Common myeloid progenitor, CD34-positive (primary cell): ENCODE measurements around the gene LSAMP.

Source experiments
- CTCF ChIA-PET: fragments of 350-600 bp; sonication (Branson Sonifier 250); formaldehyde crosslinking; loops from one replicate; lab custom pipeline; 2021; ENCODE audit warnings: antibody characterized with exemption; lab: Charles Lee
- POLR2A ChIA-PET: fragments of 350-600 bp; sonication (Branson Sonifier 250); formaldehyde crosslinking; loops from one replicate; lab custom pipeline; 2021; ENCODE audit warnings: antibody characterized with exemption; lab: Charles Lee
- DNase-seq, 3 donors: peaks; one replicate each; pipeline versions ENCODE4 v3.0.0 to v3.0.0-alpha.2; 2013
- H3K27ac ChIP-seq, 2 experiments: 1 replicate in 1 of 2; 2 replicates in 1 of 2; pipeline ENCODE4 v1.7.0; 2013; ENCODE audit warnings: inconsistent platforms in 2 of 2, low read length in 2 of 2, mild to moderate bottlenecking in 2 of 2, low read depth in 1 of 2, moderate library complexity in 1 of 2; ENCODE audit not compliant: severe bottlenecking in 2 of 2, insufficient read depth in 1 of 2, poor library complexity in 1 of 2
- H3K27me3 ChIP-seq, 5 experiments: replicated peaks in 2 of 5; 1 replicate in 3 of 5; 2 replicates in 2 of 5; pipeline versions ENCODE4 v1.6.1 to v1.7.0; 2013; ENCODE audit warnings: low read length in 4 of 5, mild to moderate bottlenecking in 2 of 5, moderate library complexity in 2 of 5, inconsistent platforms in 1 of 5; ENCODE audit not compliant: insufficient read depth in 5 of 5, control insufficient read depth in 4 of 5
- H3K36me3 ChIP-seq, 4 experiments: 1 replicate in 2 of 4; 2 replicates in 2 of 4; pipeline versions ENCODE4 v1.6.1 to v1.7.0; 2013; ENCODE audit warnings: low read length in 3 of 4, control low read depth in 1 of 4, mild to moderate bottlenecking in 1 of 4; ENCODE audit not compliant: control insufficient read depth in 4 of 4, insufficient read depth in 4 of 4
- H3K4me1 ChIP-seq, 4 experiments: 1 replicate in 3 of 4; 2 replicates in 1 of 4; pipeline versions ENCODE4 v1.6.1 to v1.7.1; 2013; ENCODE audit warnings: low read length in 3 of 4, mild to moderate bottlenecking in 3 of 4, control low read depth in 1 of 4, inconsistent platforms in 1 of 4, moderate library complexity in 1 of 4; ENCODE audit not compliant: control insufficient read depth in 4 of 4, insufficient read depth in 4 of 4; ENCODE audit errors: control extremely low read depth in 1 of 4
- H3K4me3 ChIP-seq, 7 experiments: 1 replicate in 4 of 7; 2 replicates in 3 of 7; pipeline versions ENCODE4 v1.5.1 to v1.7.0; 2013; ENCODE audit warnings: mild to moderate bottlenecking in 7 of 7, low read length in 6 of 7, moderate library complexity in 6 of 7, inconsistent platforms in 2 of 7, low read depth in 2 of 7, control low read depth in 1 of 7; ENCODE audit not compliant: insufficient read depth in 4 of 7, control insufficient read depth in 1 of 7; ENCODE audit errors: extremely low read depth in 1 of 7
- H3K9me3 ChIP-seq, 5 experiments: 1 replicate in 4 of 5; 2 replicates in 1 of 5; pipeline versions ENCODE4 v1.6.1 to v1.7.1; 2013; ENCODE audit warnings: low read length in 4 of 5, mild to moderate bottlenecking in 2 of 5, inconsistent platforms in 1 of 5, low read depth in 1 of 5, moderate library complexity in 1 of 5; ENCODE audit not compliant: control insufficient read depth in 4 of 5, insufficient read depth in 2 of 5; ENCODE audit errors: control extremely low read depth in 1 of 5
- WGBS: methylation state at CpG from one replicate; pipeline ENCODE4 v1.1.5; 2013; ENCODE audit not compliant: insufficient coverage; 5-methylcytosine and 5-hydroxymethylcytosine counted together

Gene LSAMP

DNA sequence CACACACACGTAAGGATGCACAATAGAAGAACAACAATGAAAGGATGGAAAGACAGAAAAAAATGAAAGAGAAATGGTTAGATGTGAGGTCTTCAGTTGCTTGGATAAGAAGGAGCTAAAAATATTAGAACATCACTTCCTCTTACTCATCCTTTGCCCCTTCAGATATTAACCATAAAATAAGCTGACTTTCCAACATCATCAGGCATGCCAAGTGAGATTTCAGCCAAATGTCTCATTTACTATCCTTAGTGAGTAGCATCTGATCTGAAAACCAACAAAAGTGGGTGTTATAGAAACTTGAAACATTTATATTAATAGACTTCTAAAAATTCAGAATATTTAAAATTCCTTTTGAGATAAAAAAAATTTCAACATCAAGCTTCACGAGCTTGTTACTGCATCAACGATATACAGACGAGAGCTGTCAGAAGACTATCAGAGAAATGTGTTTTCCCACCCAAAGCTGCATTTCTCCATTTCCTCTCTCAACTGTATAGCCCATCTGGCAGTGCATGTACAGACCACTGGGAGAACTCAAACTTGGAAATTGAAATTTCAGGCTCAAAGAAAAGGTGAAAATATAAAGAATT is 25.4 kb upstream of the LSAMP start:
- no peak overlapping the region for H3K4me3 ChIP-seq
- H3K4me1 ChIP-seq: no peaks in the 10 kb centered on the region
- WGBS: 84% methylated on average over 3 of the region's 4 CpGs
- H3K27ac ChIP-seq: no peak overlapping the region
- H3K27me3 ChIP-seq: no peaks in the 10 kb centered on the region
- H3K9me3 ChIP-seq: no peaks in the 10 kb centered on the region
- POLR2A ChIA-PET: no interaction called here
- no peak for DNase-seq
- CTCF ChIA-PET: no interaction called here
- no peaks in the 10 kb centered on the region for H3K36me3 ChIP-seq

DNA sequence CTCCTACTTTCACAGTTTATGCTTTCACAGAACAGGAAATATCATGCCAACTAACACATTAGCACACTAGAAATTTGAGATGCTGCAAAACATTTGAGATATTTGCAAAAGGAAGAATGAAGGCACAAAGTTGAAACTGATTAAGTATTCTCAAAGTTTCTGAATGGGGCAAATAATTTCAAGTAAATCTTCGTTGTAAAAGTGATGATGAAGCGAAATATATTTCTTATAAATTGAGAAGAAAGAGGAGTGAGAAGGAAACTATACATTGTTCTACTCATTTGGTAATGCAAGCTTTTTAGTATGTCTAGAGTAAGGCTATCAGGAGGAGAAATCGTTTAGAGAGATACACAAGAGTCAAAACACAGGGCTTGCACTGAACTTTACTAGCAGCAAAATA is 24.3 kb upstream of the LSAMP start:
- H3K27me3 ChIP-seq: no peaks in the 10 kb centered on the region
- no peak overlapping the region for H3K27ac ChIP-seq
- H3K4me1 ChIP-seq: no peaks in the 10 kb centered on the region
- no peak for DNase-seq
- no peak overlapping the region for H3K4me3 ChIP-seq
- no peaks in the 10 kb centered on the region for H3K36me3 ChIP-seq
- 100% methylated on average over 2 of the region's 3 CpGs for WGBS
- ChIA-PET POLR2A (no interaction called here), CTCF (no interaction called here)
- no peaks in the 10 kb centered on the region for H3K9me3 ChIP-seq

DNA sequence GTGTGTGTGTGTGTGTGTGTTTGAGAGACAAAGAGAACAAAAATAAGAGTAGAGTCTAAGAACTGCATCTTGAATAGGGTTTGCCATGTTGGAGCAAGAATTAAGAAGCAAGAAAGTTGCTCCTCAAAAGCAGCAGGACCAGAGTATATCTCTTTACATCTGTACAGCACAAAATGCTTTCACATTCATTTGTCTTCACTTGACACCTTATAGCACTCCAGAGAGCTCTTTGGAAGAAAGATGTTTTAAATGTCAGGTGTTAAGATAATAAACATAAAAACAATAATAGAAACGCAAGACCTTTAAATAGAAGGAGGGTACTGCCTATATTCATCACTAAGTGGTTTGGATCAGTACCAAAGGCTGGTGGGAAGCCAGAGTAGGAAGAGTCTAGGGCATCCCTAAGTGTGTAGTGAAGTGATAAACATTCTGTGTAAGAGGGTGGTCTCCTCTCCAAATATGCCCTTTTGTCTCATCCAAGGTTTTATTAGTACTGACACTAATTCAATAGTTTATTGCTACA is 19.1 kb upstream of the LSAMP start:
- DNase-seq: no peak
- ChIA-PET CTCF (no interaction called here), POLR2A (no interaction called here)
- Histone ChIP-seq H3K9me3 (no peaks in the 10 kb centered on the region), H3K27me3 (no peaks in the 10 kb centered on the region), H3K27ac (no peak overlapping the region), H3K4me1 (no peaks in the 10 kb centered on the region), H3K36me3 (no peaks in the 10 kb centered on the region), H3K4me3 (no peak overlapping the region)
- no CpG with 5 or more reads among the region's 1 CpG for WGBS

DNA sequence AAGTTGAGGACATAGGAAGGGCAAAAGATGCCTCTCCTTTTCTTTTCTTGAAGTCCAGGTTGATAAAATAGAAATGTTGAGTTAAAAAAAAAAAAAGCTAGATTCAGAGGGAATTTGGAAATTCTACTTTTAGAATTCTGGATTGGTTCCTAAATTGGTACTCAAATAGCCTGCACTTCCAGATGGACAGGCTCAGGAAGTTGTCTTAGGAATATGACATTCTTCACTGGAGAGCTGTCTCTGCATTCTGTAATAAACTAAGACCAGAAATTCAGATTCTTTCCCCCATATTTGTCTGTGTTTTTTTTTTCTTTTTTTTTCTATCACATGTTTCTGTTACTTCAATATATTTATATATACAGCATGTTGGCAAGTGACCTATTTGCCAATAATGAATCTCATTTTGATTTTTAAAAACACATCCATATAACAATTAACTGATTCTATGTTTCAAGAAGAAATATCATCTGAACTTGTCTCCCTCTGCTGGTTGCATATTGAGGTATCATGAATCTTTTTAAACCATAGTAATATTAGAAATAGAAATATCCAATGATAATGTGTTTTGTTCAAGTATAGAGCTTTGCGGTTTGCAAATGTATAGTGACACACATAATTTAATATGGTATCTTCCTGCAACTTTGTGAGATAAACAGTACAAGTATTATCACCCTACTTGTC is 8.5 kb upstream of the LSAMP start:
- Histone ChIP-seq H3K36me3 (no peaks in the 10 kb centered on the region), H3K4me3 (no peak overlapping the region), H3K27me3 (peaks cover 0 to 2% (median 0%) of the 10 kb centered on the region in 5 experiments), H3K27ac (no peak overlapping the region), H3K9me3 (no peaks in the 10 kb centered on the region), H3K4me1 (no peaks in the 10 kb centered on the region)
- no CpG with 5 or more reads among the region's 1 CpG for WGBS
- no peak for DNase-seq
- CTCF ChIA-PET: interaction anchor here (0.6 kb wide), 1 partner anchor 1047 kb away, joined by 3 read pairs; no protein-coding TSS in a partner anchor
- POLR2A ChIA-PET: no interaction called here

DNA sequence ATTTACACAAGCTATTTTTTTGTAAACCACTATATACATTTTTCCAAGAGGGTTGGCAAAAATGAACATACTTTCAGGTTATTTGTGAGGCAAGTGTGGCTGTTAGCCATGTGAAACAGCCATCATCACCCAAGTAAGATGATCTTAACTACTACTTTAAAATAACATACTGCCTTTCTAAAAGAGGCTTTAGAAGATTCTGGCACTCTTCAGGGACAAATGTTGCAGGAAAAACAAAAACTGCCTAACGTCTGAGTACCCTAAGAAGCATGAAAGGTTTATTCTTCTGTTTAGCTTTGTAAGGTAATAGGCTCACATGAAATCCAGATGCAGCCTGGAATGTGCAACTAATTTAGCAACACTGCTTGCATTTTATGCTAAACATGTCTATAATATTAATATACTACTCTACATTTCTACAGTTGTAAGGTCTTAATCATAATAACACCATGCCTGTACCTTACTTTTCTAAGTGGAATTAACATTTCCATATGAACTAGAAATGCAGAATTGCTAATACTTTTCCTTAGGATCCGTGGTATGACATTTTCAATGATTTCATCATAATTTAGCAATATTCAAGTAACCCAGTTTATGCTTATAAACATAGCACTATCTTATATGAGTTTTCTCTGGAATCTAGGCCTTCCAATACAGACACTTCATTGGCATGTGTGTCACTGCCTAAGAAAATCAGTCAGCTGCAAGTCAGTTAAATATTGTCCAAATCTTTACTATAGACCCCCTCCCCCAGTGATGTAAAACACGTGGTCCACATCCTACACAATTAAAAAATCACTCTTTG is 4.5 kb upstream of the LSAMP start:
- H3K9me3 ChIP-seq: no peaks in the 10 kb centered on the region
- WGBS: 86% methylated on average over 1 of the region's 3 CpGs
- POLR2A ChIA-PET: no interaction called here
- no peaks in the 10 kb centered on the region for H3K4me1 ChIP-seq
- peaks cover 0 to 14% (median 3%) of the 10 kb centered on the region in 5 experiments for H3K27me3 ChIP-seq
- DNase-seq: no peak
- CTCF ChIA-PET: no interaction called here
- H3K27ac ChIP-seq: no peak overlapping the region
- H3K36me3 ChIP-seq: no peaks in the 10 kb centered on the region
- no peak overlapping the region for H3K4me3 ChIP-seq

DNA sequence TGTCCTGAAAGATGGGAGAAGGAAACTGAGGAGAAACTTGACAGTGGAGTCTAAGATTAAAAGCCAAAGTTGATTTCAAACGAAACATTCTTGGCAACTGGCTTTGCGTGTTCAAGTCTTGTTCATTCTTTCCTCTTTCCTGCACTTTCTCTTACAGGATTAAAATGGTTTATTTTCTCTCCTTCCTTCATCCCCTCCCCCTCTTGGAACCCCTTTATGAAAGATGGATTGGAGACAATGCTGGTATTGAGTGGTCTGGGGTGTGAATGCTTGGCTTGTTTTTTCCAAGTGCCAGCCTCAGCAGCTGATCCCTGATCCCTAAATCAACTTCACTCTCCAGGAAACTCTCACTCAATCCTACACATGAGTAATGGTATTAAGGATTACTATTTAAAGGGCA is 703 bp upstream of the LSAMP start:
- ChIA-PET POLR2A (no interaction called here), CTCF (no interaction called here)
- no peaks in the 10 kb centered on the region for H3K9me3 ChIP-seq
- H3K36me3 ChIP-seq: no peaks in the 10 kb centered on the region
- no peaks in the 10 kb centered on the region for H3K4me1 ChIP-seq
- no CpG with 5 or more reads among the region's 2 CpGs for WGBS
- DNase-seq: no peak
- H3K27me3 ChIP-seq: peaks cover 2 to 32% (median 7%) of the 10 kb centered on the region in 5 experiments
- no peak overlapping the region for H3K4me3 ChIP-seq
- H3K27ac ChIP-seq: no peak overlapping the region
